Liver (tissue), 3 donors: ENCODE results near the gene SHROOM2.

Source experiments
- CTCF ChIP-seq: fragments of 150-350 bp; IDR thresholded peaks from 2 replicates; pipeline ENCODE4 v1.5.1; 2017; ENCODE audit warnings: improper control_type of control experiment, low read depth, low read length; ENCODE audit not compliant: missing input control
- MAX ChIP-seq: IDR thresholded peaks from 2 replicates; pipeline ENCODE4 v1.6.1; 2016; ENCODE audit warnings: antibody characterized with exemption
- RXRA ChIP-seq, 2 donors: IDR thresholded peaks; 2 replicates each; pipeline ENCODE4 v1.6.1; 2017 to 2018; ENCODE audit warnings: antibody characterized with exemption in 2 of 2, mild to moderate bottlenecking in 1 of 2
- donor health status: healthy.
- donor health status: healthy.

- TF ChIP-seq CTCF, result no peak
- no peak for TF ChIP-seq MAX
- TF ChIP-seq RXRA (IDR thresholded peaks at IDR 0.05), result no peak
Measured at GRCh38 chrX:9781941-9782340, 4.3 kb upstream of the SHROOM2 start.
